ENCODE results near the gene ZC3HAV1.
"Not testable (repeated sequence)": the region's sequence is repeated elsewhere in the genome, so short reads cannot be mapped to it uniquely, and the experiment has no call there.

ZC3HAV1 gene

GRCh38 chr7:139049111-139049510 is 60.4 kb downstream of the ZC3HAV1 start:
- no peak for DNase-seq

- DNase-seq: no peak
Observed at GRCh38 chr7:139047970-139048369, 61.5 kb downstream of the ZC3HAV1 start.

GRCh38 chr7:139046143-139046542 is 63.4 kb downstream of the ZC3HAV1 start:
- no peak for DNase-seq

DNA sequence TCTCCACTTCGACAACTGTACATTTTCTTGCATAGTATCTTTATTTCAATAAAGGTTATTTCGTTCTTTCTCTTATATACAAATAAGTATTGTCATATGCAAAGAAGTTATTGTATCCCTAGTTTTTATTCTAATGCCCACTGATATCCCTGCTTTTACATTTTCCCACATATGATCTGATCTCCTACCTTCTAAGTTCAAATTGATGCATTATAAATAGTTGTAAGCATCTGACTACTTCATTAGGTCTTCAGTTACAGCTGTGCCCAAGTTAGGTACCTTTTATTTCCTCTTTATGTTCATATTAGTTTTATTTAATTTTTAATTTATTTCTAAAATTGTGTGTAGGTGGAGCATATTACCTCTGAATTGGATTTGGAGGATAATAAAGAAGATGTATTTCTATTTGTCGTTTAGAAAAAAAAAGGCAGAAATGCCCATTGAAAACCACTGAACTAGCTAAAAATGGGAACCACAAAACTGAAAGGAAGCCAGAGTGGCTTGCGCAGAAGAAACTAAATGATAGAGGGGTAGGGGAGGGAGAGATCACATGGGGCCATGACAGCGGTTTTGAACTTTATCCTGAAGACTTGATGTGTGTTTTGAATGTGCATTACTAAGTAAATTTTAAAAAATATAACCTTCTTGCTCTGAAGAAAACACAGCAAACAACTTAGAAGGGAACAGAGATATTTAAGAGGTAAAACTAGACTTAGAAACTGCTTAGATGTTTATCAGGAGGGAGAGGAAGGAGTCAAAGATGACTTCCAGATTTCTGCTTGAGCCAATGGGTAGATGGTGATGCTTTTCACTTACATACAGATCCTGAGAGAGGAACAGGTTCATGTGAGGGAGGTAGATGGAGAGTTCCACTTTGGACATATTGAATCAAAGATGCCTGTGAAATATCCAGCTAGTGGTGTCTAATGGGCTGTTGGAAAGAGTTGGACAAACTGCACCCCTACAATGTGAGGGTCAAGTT is 64.4 kb downstream of the ZC3HAV1 start:
- no peak for DNase-seq

DNA sequence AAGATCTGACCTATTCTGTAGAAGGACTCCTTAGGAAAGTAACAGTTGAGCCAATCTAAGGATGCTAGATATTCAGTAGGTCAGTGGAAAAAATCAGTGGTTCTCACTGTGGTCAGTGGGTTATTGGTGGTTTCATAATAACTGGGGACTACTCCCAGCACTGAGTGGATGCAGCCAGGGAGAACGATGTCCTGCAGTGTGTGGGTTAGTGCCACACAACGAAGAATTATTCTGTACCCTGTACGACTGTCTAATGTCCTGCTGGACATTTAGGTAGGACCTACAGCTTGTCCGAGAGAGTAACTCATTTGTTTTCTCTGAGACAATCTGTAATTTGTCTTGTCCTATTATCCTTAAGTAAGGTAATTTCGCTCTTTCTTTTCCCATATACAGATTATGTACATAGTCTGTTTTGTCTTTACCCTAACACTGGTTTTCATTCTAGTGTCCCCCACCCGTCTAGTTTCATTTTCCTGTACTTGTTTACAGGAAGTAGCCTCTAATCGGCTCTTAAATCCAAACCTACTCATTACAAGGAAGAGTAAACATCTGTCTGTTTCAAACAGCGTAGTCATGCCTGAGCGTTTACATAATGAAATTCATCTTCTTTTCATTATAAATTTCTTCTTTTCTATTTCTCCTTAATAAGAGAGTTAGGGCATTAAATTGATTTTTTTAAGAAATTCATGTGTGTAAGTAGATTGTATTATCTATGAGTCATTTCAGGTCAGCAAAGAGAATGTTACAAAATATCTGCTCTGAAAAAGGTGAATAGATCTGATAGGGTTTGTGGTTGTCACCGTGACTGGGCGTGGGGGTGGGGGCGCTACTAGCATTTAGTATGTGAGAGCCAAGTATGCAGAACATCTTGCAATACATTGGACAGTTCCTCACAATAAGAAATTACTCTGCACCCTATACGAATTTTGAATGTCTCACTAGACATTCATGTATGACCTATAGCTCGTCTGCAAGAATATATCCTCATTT is 65.4 kb downstream of the ZC3HAV1 start:
- DNase-seq: no peak

GRCh38 chr7:139041378-139042085 is 68.0 kb downstream of the ZC3HAV1 start:
- no peak for DNase-seq

- no peak for DNase-seq
Observed at GRCh38 chr7:139038691-139039090, 70.8 kb downstream of the ZC3HAV1 start.

DNA sequence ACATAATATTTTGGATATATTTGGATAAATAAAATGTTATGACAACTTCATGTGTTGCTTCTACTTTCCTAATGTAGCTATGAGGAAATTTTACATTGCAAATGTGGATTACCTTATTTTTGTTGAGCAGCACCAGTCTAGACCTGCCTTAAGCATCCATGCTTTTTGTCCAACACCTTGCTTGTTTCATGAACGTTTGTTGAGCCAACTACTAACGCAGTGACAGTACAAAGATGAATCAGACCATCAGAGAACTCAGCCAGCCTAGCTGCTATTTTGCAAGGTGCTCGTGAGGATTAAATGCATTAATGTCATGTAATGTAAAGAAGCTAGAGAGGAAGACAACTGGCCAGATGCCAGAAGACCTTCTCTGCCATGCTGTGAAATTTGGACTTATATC is 72.6 kb downstream of the ZC3HAV1 start:
- no peak for DNase-seq

- DNase-seq: peak in 1 of 2 donors; percentile 19
Observed at GRCh38 chr7:139035586-139036353, 73.8 kb downstream of the ZC3HAV1 start, which contains the start of gene ZC3HAV1L. ZC3HAV1L (minus strand) TSS chr7:139036042; CDS start chr7:139036017, 25 bp downstream.

DNA sequence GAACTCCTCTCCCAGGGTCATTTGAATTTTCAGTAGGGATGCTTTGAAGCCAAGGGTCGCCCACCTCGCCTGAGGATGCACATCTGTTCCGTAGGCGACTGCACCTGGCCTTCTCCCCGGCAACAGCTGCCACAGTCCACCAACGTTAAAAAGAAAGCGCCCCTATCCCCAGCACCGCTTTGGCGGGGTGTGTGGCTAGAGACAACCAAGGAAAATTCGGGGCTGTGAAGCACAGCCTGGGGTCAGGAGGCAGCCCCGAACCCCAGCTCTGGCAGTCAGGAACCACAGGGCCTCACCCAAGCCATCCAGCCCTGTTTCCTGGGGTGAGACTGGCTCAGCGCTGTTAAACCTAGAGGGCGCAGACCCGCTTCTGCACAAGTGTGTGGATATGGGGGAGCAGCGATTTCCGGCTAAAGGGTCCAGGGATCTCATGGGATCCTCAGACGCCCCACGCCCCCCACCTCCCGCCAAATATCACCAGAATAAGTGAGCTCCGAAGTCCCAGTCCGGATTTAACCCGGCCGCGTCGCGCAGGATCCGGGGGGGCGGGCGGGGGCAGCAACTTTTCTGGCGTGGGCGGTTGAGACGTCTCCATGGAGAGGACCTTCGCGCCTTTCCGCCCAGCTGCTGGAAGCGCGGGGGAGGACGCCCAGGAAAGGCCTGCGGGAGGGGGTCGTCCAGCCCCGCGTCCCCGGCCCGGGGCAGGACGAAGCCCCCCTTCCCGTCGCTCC is 74.5 kb downstream of the ZC3HAV1 start:
- DNase-seq: no peak

DNA sequence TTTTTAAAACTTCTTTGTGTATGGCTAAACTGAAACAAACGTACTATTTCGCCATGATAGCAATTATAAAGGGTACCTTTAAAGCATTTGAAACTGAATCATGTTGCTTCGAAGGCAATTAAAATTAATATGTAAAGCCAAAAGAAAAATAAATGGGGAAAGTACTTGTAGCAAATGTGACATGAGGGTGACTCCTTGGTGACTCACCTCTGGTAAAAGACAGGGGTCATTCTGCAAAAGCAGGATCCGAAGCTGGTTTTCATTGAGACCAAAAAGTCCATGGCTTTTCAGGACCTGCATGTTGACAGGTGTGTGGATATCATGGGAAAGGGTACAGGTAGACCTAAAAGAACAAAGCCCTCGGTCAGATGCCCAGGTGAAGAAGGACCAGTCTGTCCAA is 75.2 kb downstream of the ZC3HAV1 start:
- DNase-seq: no peak

GRCh38 chr7:139033346-139034114 is 76.0 kb downstream of the ZC3HAV1 start:
- DNase-seq: no peak

- DNase-seq: no peak
Observed at GRCh38 chr7:139032473-139032872, 77.0 kb downstream of the ZC3HAV1 start.

DNA sequence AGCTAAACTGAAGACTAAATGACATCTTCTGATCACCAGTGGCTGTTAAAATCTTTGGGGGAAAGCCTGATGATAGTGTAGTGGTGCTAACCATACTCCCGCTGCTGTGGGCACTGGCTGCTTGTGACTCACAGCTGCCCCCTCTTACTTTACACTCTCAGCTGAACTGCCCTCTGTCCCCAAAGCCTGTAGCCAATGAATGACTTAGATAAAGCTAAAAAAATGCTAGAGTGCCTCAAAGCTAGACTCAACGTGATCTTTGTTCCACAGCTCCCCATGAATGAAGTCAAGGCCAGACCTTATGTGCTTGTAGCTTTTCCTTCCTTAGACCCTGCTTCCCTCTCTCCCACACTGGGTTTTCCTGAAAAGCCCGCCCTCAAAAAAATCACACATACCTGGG is 80.2 kb downstream of the ZC3HAV1 start:
- no peak for DNase-seq

DNA sequence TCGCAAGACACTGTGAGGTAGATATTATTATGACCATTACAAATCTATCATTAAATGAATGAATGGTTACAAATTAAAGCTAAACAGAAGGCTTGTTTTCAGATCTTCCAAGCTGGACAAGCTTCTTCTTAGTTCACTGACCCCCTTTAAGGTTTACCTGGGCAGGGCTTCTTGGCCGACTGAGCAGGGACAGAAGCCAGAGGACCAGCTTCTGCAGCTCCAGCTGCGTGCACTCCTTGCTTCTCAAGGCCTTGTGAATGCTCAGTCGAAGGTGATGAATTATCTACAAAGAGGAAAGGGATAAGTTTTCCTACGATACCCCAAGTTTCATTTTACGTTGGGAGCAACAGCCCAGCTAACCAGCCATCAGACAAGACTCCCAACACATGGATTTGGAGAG is 83.0 kb downstream of the ZC3HAV1 start:
- DNase-seq: no peak

DNA sequence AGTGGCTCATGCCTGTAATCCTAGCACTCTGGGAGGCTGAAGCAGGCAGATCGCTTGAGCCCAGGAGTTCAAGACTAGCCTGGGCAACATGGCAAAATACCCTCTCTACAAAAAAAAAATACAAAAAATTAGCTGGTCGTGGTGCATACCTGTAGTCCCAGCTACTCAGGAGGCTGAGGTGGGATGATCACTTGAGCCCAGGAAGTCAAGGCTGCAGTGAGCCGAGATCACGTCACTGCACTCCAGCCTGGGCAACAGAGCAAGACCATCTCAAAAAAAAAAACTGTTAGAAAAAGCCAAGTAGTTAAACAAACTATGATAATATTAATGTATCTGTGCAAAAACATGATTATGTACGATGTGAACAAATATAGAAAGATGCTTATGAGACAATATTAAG is 83.7 kb downstream of the ZC3HAV1 start:
- DNase-seq: not testable (repeated sequence)

- no peak for DNase-seq
Observed at GRCh38 chr7:139023076-139023475, 86.4 kb downstream of the ZC3HAV1 start.

- no peak for DNase-seq
Observed at GRCh38 chr7:139022286-139022685, 87.2 kb downstream of the ZC3HAV1 start.

GRCh38 chr7:139018910-139019309 is 90.6 kb downstream of the ZC3HAV1 start:
- no peak for DNase-seq

DNA sequence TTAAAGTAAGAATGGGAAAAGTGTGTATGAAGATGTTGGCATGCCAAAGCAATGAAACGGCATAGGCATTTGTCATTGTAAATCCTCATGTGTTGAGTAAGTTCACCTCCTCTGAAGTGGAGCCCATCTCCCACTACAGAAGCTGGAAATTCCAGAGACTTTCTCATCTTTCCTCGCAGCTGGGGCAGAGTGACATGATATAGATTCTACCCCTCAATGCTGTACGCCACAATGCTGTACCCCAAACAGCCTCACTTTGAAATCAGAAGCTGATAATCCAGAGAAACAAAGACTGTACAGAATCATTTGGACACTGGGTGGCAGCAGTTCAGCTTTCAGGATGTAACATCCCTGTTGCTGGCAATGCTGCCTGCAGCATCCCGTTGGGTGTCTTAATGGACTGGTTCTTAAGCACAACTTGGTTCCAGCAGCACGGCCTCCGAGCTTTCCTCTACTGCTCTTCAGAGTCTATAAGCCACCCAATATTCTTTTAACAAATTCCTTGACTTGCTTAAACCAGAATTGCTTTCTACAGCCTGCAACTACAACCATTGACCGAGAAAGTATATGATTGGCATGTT is 92.5 kb downstream of the ZC3HAV1 start:
- peak; percentile 16 to 58 for DNase-seq

Measured in hippocampal formation (tissue), 2 donors.